HG03135 (cell line): ENCODE results near the gene AGAP4.
"Not testable (repeated sequence)": the region's sequence is repeated elsewhere in the genome, so short reads cannot be mapped to it uniquely, and the experiment has no call there.

Source experiments
- ATAC-seq: cut with Tn5 transposase; IDR thresholded peaks from one replicate; pipeline ENCODE4 v1.9.1; 2021; ENCODE audit warnings: mild to moderate bottlenecking, moderate library complexity; ENCODE audit not compliant: unreplicated experiment

Gene AGAP4

GRCh38 chr10:45847400-45847799, at the start of gene AGAP4:
Gene AGAP4, minus strand, starts transcription at chr10:45847500. Its CDS starts 153 bp downstream, at chr10:45847347.
- not testable (repeated sequence) for ATAC-seq

DNA sequence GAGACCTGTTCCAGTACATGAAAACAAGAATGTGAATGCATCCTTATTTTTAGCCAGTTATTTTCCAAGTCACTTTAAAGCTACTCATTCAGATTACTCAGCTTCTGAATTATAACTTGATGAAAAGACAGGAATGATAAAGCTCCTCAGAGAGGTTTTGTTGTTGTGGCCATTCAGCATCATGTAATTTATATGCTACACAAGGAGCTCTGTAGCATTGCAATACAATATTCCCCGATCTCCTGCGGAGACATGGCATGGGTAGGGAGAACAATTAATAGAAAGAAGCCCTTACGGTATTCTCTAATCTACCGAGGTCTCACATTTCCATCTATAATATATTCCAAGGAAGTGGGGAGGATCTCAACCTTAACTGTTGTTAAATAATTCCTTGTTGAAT, 43.4 kb upstream of the AGAP4 start:
- ATAC-seq = not testable (repeated sequence)

DNA sequence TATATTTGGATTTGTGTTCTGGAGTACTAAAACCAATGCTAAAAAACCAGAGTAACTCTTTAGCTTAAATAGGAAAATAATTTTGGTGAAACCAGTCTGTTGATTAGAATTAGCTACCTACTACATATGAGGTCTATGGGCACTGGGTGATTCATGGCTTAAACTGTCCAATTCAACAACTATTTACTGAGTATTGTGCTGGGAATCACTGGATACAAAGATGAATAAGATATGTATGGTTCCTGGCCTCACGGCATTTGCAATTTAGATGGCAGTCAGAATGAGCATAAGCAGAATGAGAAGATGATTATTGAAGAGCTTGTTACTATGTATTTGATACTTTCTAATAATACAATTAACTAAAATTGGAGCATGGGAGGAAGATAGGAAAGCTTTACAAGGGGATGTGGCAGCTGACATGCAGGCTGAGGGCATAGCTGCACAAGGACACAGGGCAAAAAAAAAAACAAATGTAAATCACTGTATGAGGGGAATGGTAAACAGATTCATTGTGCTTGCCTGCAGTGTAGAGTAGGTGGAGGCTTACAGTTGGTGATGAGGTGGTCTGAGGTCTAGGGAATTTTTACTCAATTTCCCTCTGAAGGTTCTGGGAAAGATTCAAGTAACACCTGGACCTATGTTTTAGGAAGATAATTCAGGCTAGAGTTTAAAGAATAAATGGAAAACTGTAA, 42.4 kb upstream of the AGAP4 start:
- not testable (repeated sequence) for ATAC-seq

GRCh38 chr10:45882880-45883279, 35.6 kb upstream of the AGAP4 start:
- not testable (repeated sequence) for ATAC-seq

GRCh38 chr10:45865404-45865803, 18.1 kb upstream of the AGAP4 start:
- ATAC-seq = not testable (repeated sequence)

GRCh38 chr10:45864264-45864663, 17.0 kb upstream of the AGAP4 start:
- not testable (repeated sequence) for ATAC-seq

- ATAC-seq = not testable (repeated sequence)
These were observed 16.3 kb upstream of the AGAP4 start for GRCh38 chr10:45863632-45864031.

DNA sequence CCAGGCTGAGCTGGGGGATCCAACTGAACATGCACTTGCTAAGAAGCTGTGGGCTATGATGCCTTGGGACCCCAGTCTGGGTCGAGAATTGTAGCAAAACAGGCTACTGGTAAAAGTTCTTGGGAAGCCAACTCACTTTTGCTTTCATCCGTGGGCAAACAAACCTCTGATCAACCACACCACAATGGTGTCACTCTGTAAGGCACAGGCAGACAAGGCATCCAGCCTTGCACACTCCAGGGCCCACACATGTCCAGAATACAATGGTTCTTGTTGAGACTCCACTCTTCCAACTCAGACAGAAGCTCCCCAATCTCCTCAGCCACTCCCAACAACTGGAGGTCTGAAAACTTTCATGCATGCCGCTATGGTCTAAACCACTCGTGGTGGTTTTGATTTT, 10.6 kb upstream of the AGAP4 start:
- not testable (repeated sequence) for ATAC-seq

DNA sequence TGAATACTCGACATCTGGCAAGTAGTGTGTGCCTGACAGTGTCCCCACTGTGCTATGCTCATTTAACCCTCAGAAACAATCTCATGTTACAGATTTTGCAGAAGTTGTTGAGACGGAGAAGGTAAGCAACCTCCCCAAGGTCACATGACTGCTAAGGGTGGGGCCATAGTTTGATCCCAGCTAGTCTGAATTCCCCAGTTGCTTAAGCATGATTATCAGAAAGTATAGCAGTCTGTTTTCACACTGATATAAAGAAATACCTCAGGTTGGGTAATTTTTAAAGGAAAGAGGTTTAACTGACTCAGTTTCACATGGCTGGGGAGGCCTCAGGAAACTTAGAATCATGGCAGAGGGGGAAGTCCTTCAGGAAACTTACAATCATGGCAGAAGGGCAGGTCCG, 1.2 kb upstream of the AGAP4 start:
- ATAC-seq = not testable (repeated sequence)

DNA sequence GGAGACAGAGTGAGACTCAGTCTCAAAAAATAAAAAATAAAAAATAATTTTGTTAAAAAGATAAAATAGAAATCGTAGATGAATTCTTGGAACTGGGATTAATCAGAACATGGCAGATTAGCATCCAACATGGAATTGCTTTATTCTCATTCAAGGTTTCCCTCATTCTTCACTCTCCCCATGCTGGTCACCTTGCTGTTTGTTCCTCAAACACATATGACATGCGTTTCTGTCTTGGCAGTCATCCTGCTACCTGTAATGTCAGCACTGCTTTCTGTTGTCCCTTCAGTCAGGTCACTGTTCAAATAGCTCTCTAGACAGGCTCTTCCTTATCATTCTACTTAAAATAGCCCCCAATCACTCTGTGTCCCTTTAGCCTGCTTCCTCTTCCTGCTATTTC, 24.4 kb downstream of the AGAP4 start:
- ATAC-seq = not testable (repeated sequence)

DNA sequence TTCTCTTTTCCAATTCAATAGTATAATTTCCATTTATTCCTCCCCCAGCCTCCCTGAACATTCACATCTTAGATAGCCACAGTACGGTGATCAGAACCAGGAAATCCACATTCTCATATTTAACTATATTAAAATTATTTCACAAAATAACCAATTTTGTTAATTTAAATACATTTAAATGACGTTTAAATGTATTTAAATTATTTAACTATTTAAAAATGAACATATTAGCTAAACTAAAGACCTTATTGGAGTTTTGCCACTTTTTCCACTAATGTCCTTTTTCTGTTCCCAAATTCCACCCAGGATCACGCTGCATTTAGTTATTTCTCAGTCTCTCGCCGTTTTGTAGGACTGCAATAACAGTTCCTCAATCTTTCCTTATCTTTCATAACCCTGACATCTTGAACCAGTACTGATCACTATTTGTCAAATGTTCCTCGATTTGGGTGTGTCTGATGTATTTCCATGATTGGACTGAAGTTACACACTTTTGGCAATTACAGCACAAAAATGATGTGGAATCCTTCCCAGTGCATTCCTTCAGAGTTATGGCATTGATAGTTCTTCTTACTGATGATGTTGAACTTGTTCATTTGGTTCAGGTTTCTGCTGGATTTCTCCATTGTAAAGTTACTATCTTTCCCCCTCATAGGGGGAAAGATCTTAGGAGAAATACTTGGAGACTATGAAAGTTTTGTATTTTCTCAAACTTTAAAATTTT, 27.0 kb downstream of the AGAP4 start:
- not testable (repeated sequence) for ATAC-seq

- no peak for ATAC-seq
These were observed 27.7 kb downstream of the AGAP4 start for GRCh38 chr10:45819552-45819951.

DNA sequence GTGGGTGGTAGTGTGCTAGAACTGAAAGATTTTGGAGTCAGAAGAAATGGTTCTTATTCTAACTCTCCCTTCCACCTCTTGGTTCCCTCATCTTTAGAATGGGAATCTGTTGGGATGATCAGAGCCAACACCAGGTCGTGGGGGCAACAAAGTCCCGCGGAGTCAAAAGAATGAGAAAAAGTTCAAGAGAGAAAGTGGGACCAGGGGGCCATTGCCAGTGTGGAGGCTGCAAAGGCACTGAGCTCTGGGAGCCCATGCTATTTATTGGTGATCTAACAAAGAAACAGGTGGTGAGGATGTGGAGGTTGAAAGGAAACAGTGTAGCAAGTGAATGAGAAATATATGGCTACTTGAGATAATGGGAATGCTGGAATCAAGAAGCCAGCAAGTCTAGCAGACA, 29.4 kb downstream of the AGAP4 start:
- ATAC-seq = no peak

DNA sequence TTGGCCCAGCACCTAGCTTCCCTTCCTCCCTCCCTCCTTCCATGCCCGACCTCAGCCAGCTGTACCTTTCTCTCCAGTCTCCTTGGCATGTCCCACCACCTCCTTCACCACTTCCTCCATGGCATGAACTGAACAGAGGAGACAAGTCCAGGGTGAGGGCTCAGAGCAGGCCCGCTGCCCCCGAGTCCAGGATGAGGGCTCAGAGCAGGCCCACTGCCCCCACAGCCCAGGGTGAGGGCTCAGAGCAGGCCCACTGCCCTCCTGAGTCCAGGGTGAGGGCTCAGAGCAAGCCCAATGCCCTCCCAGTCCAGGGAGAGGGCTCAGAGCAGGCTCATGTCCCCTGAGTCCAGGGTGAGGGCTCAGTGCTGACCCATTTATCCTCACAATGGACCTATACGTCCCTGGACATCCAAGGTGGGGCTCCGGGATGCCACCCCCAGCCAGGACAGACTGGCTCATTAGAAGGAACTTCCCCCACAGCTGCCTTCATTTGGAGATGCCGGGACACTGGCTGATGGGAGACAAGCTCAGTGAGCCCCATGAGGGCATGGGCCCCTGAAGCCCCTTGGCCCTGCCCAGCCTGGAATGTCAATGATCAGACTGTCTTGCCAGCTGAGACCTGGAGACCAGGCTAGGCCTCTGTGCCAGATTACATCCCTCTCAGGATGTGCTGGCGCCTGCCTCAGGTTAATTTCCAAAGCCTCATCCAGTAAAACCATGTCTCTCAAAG, 30.0 kb downstream of the AGAP4 start:
- no peak for ATAC-seq

DNA sequence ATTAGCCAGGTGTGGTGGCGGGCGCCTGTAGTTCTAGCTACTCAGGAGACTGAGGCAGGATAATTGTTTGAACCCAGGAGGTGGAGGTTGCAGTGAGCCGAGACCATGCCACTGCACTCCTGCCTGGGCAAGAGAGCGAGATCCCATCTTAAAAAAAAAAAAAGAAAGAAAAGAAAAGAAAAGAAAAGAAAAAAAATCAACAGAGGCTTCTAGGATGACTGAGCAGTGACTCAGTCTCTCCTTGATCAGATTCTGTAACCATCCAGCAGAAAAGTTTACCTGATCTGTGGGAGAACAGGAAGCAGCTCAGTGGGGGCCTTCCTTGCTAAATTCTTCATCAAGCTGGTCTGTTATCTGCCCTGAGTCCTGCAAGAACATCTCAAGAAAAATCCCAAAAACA, 33.2 kb downstream of the AGAP4 start:
- not testable (repeated sequence) for ATAC-seq

DNA sequence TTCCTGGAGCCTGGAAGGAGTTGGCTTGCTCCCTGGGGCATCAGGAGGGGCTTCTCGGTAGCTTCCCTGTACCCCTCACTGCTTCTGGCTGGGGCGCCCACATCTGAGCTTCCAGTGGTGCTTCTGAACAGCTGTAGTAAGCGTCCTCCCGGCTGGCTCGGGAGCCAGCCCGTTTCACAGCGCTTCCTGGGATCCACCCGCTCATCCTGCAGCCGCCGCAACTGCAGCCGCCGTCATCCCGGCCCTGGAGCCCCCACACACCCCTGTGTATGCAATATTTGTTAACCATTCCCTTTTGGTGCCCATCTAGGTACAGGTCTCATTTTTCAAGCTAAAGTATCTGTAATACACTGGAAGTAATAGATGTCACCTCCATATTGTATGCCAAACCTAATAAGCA, 34.3 kb downstream of the AGAP4 start:
- ATAC-seq = not testable (repeated sequence)

DNA sequence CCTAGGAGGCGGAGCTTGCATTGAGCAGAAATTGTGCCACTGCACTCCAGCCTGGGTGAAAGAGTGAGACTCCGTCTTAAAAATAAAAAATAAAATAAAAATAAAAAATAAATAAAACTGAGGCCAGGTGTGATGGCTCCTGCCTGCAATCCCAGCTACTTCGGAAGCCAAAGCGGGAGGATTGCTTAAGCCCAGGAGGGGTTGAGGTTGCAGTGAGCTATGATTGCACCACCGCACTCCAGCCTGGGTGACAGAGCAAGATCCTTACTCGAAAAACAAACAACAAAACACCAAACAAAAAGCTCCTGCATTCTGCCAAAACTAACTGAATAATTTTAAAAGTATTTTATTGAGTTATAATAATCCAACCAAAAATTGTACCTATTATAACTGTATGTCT, 36.2 kb downstream of the AGAP4 start:
- ATAC-seq = no peak

DNA sequence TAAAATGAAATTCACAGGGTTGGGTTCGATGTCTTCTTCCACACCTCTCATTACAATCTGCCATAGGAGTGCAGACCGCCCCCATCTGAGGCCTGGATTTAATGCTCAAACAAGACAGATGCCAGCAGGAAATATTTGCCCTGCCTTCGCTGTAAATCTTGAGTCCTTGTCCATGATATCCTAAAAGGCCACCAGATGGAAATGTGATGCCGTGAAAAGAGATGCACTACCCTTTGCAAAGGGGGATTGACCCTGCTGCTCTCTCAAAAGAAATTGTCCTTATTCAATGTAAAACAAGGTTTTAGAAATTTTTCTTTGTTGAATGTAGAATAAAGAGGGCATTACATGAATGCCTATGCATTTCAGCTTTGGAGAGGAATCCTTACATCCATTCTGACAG, 37.5 kb downstream of the AGAP4 start:
- ATAC-seq = no peak

GRCh38 chr10:45804996-45805395, 42.3 kb downstream of the AGAP4 start:
- ATAC-seq = not testable (repeated sequence)

- not testable (repeated sequence) for ATAC-seq
These were observed 44.0 kb downstream of the AGAP4 start for GRCh38 chr10:45803060-45804010.
